HG02973 (cell line): ENCODE data around the gene HLA-B.

Source experiments
- ATAC-seq: cut with Tn5 transposase; IDR thresholded peaks from one replicate; pipeline ENCODE4 v1.9.1; 2021; ENCODE audit warnings: moderate library complexity; ENCODE audit not compliant: unreplicated experiment

The HLA-B gene

DNA sequence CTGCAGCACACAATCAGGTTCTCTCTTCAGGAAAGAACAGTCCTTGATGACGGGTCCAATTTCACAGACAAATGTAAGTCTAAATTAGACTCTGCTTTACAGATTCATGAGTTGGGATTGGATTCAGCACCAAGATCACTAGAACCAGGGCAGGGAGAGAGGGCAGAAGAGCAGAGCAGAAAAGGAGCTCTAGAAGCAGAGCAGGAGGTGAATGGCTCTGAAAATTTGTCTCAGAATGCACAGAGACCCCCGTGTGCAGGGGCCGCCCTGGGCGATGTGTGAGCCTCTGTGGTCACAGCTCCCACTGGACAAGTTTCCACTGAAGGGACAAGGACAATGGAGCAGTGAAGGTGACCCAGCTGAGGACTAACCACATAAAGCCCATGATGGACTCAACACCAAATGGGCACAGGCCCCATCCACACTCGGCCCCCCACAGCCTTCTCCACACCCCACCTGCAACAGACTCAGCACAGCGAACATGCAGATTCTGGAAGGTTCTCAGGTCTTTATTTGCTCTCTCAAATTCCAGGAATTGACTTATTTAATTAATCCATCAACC, 3.5 kb downstream of the HLA-B start:
- ATAC-seq: no peak

DNA sequence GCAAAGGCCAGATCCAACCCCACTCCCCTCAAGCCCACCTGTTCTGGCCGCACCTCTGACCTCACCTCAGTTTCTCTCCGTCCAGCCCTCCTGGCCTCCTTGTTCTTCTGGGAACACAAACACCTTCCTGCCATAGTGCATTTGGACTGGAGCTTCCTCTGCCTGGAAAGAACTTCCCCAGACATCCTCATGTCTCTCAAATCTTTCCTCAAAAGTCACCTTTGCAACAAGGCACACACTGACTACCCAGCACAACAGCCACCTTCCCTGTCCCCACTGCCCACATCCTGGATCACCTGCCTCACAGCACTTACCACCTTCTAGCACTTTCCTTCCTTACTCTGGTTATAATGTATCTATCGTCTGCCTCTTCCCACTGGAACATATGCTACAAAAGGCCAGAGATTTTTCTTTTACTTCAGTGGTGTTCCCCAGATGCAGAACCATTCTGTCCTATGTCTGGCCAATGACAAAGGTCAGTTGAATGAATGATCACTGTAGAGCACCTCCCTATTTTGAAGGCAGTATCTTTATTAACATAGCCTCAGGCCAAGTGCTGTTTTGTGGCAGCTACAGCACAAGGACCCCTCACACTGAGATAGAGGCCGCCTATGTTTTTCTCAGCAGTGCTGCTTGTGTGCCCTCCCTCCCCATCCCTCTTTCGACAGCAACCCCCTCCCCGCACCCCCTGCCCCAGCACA, 4.1 kb downstream of the HLA-B start:
- ATAC-seq: no peak

DNA sequence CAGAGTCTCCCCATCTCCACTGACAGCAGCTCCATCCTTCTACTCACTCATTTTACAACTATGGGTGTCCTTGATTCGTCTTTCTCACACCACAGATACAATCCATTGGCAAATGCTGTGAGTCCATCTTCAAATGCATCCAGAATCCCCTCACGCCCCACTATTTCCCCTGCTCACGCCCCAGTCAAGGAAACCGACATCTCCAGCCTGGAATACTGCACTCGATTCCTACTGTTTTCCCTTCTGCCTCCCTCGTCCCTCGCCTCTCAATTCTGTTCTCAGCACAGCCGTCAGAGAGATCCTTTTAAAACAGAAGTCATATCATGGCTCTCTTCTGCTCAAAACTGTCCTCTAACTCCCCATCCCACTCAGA, 4.7 kb downstream of the HLA-B start:
- no peak for ATAC-seq

DNA sequence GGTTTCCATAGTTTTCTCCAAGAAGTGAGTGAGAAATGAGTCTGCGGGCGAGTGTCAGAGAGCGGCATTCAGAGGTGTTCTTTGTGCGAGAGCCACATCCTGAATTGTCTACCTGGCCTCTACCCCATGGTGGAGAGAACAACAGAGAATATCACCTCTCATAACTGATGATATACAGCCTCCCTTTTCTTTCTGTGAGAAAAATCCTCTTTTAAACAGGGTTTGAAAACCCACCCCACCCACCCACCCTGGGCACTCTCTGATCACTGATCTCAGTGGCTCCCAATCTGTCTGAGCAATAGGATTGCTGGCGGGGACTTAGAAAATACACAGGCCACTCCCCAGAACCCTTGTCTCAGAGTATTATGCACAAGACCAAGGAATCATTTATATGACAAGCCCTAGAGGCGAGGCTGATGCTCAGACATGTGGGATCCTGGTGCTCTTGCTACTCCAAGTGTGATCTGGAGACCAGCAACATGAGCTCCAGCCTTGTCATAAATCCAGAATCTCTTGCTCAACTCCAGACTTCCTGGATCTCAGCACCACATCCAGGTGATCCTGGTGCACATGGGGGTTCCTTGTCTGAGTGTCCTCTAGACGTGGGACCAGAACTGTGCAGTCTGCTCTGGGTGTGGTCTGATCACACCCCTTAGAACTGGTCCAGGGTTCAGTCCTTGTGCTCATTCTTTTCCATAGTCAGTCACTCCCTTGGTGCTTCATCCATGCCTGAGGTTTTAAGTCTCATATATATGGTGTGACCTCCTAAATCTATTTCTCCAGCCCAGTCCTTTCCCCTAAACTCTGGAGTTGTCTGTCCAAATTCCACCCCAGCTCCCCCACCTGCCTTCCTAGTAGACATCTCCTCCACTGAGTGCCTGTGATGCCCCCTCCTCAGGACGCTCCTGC, 5.3 kb downstream of the HLA-B start:
- no peak for ATAC-seq

DNA sequence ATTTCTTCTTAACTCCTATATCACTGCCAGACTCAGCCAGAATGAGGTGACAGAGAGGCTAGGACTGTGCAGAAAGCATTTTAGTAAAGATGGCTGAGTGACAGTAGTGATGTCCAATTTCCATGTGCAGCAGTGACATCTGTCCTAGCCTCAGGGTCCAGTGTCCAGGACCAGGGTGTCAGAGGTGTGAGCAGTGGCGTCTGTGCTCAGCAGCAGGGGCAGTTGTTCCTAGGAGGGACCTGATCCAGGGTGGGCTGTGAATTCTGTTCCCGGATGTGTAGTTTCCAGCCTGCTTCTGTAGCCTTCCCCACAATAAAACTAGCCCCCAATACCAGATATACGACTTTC, 6.0 kb downstream of the HLA-B start:
- ATAC-seq: no peak

DNA sequence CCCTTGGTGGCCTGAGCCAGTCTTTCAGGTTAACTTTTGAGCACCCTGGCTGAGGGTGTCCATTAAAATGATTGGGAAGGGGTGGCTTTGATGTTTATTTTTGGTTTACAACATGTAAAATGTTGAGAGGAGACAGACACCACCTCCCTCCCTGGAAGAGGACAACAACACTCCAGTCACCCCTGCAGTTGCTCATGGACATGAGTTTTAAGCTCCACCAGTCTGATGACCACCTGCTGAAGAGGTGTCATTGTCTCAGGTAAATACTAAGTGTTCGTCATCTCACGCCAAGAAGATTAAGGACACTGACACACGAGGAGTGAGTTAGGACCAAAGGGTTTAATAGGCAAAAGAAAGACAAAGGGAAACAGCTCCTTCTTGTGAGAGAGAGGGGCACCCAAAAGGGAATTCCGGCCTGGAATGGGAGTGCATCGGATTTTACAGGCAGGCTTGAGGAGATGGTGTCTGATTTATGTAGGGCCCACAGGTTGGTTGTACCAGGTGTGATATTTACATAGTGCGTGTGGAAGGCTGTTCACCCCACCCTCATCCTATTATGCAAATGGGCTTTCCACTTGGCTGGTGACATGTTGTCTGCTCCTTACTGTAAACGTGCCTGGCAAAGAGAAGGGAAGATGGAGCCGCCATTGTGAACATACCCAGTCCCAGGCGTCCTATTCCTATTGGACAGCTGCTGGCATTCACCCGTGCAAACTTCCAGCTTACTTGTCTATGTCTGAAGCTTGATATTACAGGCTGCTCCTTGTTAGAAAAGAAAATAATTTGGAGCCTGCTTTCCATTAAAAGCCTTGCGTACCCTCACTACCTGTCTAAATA, 6.6 kb downstream of the HLA-B start:
- no peak for ATAC-seq

DNA sequence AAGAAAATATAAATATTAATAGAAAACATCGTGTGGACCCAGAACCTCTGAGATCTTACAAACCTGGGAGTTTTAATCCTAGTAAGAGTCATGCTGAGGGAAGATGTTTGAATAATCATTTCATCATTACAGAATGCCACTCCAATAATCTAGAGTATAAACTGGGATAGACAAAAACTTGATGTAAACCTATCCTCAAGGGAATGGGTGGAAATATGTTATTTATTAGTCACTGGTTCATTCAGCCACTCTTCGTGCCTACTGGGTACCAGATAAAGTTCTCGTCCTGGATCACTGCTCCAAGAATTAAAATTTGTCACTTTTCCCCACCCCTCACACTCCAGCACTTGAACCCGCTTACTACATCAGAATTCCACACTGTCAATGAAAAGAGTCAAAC, 7.7 kb downstream of the HLA-B start:
- no peak for ATAC-seq

DNA sequence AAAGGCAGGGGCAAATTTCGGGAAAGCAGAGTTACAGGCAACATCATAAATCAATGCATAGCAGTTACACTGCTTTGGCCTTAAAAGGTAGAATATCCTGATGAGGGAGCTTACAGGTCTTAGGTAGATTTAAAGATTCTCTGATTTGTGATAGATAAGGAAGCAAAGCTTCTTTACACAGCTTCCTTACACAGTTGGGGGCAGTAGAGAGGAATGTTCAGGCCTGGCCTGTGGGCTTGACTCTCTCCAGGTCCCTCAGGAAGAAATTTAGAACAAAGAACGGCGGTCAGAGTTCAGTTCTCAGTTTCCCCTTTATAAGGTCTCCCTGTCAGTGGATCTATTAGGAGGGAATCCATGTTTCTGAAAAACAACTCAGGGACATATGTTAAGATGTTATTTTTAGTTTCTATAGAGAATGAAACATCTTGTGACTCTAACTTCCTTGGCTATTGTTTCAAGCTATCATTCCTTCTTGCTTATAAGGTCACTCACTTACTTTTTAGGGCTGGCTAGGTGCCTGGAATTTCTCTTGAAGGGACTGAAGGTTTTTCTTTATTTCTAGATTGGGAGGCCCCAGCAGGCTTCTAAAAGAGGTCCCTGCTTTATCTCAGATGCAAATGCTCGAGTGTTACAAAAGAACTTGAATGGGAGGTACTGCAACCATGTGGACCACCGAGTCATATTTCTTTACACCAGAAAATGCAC, 11.8 kb downstream of the HLA-B start:
- no peak for ATAC-seq

DNA sequence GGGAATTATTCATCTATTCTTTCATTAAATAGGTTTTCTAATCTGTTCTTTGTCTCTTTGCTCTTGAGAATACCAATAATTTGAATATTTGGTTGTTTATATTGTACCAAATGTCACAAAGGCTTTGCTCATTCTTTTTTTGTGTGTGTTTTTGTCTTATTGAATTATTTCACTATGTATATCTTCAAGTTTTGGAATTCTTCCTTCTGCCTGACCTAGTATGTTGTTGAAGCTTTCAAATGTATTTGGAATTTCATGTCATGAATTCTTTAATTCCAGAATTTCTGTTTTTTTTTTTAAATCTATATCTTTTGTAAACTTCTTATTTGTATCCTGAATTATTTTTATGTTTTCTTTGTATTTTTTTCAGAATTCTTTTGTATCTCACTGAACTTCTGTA, 16.8 kb downstream of the HLA-B start:
- no peak for ATAC-seq

DNA sequence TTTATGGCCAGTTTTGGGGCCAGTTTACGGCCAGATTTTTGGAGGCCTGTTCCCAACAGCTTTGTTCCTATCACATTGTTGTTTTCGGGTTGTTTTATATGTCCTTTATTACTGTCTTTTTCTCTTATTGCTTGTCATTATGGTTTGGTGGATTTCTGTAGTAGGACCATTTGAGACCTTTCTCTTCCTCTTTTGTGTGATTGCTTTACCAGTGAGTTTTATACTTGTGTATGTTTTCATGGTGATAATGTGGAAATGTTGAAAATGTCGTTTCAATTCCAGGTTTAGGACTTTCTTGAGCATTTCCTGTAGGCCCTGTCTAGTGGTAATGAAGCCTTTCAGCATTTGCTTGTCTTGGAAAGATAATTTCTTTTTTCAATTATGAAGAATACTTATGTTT, 17.8 kb downstream of the HLA-B start:
- ATAC-seq: no peak

DNA sequence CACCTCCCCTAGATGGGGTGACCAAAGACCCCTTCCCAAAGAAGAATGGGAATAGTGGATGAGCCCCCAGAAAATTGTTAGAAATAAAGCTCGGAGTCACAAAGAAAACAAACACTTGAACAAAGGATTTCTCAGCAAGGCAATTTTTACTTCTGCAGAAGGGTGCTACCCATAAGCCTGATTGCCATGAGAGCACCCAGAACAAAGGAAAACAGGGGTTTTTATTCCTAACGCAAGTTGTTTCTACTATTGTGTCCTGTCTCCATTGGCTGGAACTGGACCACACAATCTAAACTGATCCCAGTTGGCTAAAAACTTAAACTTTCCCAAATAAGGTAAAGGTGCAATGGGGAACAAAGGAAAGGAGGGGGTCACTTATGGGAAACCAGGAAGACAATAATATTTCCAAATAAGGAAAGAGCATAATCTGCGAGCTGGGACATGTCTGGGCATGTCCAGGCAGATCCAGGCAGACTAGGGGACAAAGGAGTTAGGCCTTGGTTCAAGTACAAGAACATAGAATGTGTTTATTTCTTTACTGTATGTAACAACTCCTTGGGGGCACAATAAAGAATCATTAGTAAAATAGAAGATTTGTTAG, 20.0 kb downstream of the HLA-B start:
- no peak for ATAC-seq

DNA sequence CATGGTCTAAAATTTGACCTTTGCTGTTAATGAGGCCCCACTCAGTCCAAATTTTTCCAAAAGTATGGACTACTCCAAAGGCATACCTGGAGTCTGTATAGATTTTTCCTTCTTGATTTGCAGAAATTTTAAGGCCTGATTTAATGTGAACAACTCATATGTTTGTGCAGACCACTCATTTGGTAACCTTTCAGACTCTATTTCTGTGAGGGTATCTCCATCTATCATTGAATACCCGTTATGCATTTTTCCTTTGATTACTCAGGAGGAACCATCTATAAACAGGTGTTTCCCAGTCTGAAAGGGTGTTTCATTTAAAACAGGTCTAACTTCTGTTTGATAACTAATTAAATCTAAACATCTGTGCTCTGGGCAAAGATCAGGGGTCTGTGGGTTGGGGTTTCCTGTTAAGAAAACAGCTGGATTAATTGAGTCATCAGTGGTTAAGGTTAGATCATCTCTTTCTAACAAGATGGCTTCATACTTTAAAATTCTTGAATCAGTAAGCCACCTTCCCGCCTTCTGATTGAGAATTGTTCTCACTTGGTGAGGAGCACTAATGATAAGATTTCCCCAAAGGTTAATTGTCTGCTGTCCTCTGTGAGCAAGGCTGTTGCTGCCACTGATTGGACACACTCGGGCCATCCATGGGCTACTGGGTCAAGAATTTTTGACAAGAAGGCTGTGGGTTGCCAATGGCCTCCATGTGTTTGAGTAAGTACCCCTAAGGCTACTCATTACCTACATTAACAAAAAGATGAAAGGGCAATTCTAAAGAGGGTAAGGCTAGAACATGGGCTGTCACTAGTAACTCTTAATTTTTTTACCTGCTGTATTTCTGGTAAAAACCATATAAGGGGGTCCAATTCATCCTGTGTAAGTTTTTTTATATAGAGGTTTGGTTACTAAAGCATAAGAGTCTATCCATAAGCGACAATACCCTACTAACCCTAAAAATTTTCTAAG, 24.1 kb downstream of the HLA-B start:
- ATAC-seq: no peak

DNA sequence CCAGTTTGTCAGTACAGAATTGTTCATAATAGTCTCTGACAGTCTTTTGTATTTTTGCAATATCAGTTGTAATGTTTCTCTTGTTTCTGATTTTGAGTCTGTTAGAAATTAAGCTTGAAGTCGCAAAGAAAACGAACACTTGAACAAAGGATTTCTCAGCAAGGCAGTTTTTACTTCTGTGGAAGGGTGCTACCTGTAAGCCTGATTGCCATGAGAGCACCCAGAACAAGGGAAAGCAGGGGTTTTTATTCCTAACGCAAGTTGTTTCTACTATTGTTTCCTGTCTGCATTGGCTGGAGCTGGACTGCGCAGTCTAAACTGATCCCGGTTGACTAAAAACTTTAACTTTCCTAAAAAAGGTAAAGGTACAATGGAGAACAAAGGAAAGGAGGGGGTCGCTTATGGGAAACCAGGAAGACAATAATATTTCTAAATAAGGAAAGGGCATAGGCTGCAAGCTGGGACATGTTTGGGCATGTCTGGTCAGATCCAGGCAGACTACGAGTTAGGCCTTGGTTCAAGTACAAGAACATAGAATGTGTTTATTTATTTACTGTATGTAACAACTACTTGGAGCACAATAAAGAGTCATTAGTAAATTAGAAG, 28.5 kb downstream of the HLA-B start:
- ATAC-seq: no peak

DNA sequence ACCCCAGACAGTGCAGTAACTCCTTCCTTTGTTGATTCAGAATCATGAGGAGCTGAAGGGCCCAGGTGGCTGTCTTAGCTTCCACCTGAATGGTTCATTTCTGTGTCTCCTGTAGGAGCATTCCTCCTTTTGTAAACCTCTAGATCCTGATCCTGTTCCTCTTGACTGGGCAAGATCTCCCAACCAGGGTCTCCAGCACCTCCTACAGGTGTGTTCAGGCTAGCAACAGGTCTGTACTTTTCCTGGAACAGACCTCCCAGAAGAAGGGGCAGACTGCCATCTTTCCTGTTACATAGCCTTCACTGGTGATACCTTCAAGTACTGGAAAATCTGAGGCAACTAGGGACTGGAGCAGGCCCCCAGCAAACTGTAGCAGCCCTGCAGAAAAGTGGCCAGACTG, 35.2 kb downstream of the HLA-B start:
- ATAC-seq: no peak

DNA sequence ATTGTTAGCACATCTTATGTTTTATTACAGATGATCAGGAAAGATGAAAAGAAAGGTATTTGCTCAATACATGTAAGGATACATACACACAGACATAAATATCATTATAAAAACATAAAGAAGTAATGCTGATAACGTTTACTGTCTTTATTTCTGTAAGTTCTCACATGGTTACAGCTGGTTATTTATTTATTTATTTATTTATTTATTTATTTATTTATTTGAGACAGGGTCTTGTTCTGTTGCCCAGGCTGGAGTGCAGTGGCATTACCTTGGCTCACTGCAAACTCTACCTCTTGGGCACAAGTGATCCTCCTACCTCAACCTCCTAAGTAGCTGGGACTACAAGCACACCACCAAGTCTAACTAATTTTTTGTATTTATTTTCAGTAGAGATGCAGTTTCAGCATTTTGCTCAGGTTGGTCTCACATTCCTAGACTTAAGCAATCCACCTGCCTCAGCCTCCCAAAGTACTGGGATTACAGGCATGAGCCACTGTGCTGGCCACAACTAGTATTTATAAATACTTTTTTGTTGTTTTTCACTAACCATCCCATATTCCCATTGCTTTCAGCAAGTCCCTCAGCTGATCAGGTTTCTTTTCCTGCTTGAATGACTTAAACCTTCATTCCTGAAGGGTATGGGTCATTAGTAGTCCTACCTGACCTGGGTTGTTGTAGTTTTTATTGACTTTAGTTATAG, 35.8 kb downstream of the HLA-B start:
- no peak for ATAC-seq

DNA sequence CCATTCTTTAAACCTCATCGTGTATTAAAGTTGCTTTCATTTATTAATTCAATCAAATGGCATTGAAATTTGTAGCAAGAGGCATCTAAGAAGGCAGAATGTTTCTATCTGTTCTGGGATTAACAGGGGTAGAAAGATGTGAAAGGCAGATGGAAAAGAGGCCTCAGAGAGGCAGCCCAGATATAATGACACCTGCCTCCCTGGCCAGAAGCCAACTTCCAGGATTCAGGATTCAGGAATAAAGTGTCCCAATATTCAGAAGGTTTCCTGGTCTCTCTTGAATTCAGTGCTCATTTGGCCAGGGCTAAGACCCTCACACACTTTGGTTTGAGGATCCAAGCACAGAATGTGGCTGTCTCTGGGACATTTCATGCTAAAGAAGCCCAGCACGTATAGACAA, 39.9 kb downstream of the HLA-B start:
- no peak for ATAC-seq

DNA sequence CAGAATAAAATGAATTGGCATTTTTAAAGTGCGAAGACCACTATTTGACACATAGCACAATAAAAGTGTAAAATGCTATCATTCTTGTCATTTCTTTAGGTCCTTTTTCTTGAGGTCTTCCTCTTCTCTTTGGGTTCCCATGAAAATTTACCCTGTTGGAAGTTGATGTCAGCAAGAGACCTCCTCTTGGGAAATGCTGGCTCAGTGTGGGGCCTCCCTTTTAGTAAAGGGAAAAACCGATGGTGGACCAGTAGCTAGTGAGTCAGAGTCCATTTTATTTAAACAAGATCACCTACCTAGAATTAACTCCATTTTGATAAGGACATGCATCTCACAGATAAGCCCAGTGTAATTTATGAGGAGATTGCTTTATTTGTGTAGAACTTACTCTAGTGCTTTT, 47.3 kb downstream of the HLA-B start:
- no peak for ATAC-seq

DNA sequence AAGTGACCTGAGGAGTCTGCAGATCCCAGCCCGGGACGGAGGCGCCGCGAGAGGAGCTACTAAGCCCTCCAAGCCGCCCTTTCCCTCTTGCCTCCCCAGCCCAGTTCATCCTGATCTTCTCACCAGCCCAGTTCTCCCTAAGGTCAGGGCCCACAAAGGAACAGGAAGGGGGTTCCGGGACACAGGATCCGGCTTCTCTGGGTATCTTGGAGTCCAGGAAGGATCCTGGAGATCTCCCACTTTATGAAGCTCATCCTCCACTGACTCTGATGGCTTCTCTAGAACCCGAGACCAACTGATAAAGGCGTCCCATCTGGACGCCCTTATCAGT, 48.2 kb downstream of the HLA-B start:
- ATAC-seq: no peak
